ENCODE results near the gene NNT.
"Not testable (repeated sequence)": the region's sequence is repeated elsewhere in the genome, so short reads cannot be mapped to it uniquely, and the experiment has no call there.

NNT gene

GRCh38 chr5:43664501-43665040, 61.6 kb downstream of the NNT start:
- TF ChIP-seq EZH2phosphoT487 (IDR thresholded peaks at IDR 0.05; ENCODE audit: borderline replicate concordance): no peak
- TF ChIP-seq CTCF (conservative IDR thresholded peaks at IDR 0.05; ENCODE audit: low read length): no peak
- peaks cover 44% of the 10 kb centered on the region for H3K36me3 ChIP-seq (ENCODE audit: insufficient read depth, low read length)
- no peak overlapping the region for H3K4me2 ChIP-seq (ENCODE audit: low read depth, low read length, poor library complexity, severe bottlenecking)
- H4K20me1 ChIP-seq (ENCODE audit: insufficient read depth, low read length, poor library complexity, severe bottlenecking): no peaks in the 10 kb centered on the region
- H3K9ac ChIP-seq (ENCODE audit: low read depth, low read length, poor library complexity, severe bottlenecking): no peak overlapping the region
- H2AFZ ChIP-seq (ENCODE audit: low read length): no peak overlapping the region
- no peaks in the 10 kb centered on the region for H3K9me2 ChIP-seq (replicated peaks; ENCODE audit: low read depth, low read length)
- no peak overlapping the region for H3K4me3 ChIP-seq (ENCODE audit: low read length, poor library complexity, severe bottlenecking)
- no peaks in the 10 kb centered on the region for H3F3A ChIP-seq (ENCODE audit: low read depth)
- no peaks in the 10 kb centered on the region for H3K9me3 ChIP-seq (ENCODE audit: insufficient read depth, low read depth, low read length)
- H3K79me2 ChIP-seq (ENCODE audit: insufficient read depth, low read length): no peaks in the 10 kb centered on the region
- H3K4me1 ChIP-seq (ENCODE audit: insufficient read depth, low read length, poor library complexity, severe bottlenecking): no peaks in the 10 kb centered on the region
- no peaks in the 10 kb centered on the region for H3K27me3 ChIP-seq (ENCODE audit: insufficient read depth, low read length, poor library complexity, severe bottlenecking)

GRCh38 chr5:43665749-43666148, 62.8 kb downstream of the NNT start:
- H3K4me3 ChIP-seq (ENCODE audit: low read length, poor library complexity, severe bottlenecking); H3K27me3 ChIP-seq (ENCODE audit: insufficient read depth, low read length, poor library complexity, severe bottlenecking); H3K9ac ChIP-seq (ENCODE audit: low read depth, low read length, poor library complexity, severe bottlenecking); H3F3A ChIP-seq (ENCODE audit: low read depth); H4K20me1 ChIP-seq (ENCODE audit: insufficient read depth, low read length, poor library complexity, severe bottlenecking); H3K9me3 ChIP-seq (ENCODE audit: insufficient read depth, low read depth, low read length); H3K79me2 ChIP-seq (ENCODE audit: insufficient read depth, low read length); H3K9me2 ChIP-seq (replicated peaks; ENCODE audit: low read depth, low read length); H2AFZ ChIP-seq (ENCODE audit: low read length); H3K4me2 ChIP-seq (ENCODE audit: low read depth, low read length, poor library complexity, severe bottlenecking); H3K4me1 ChIP-seq (ENCODE audit: insufficient read depth, low read length, poor library complexity, severe bottlenecking): not testable (repeated sequence)
- H3K36me3 ChIP-seq (ENCODE audit: insufficient read depth, low read length): peaks cover 32% of the 10 kb centered on the region; the same call in 1 of the 2 replicates

- not testable (repeated sequence) for H3K9ac ChIP-seq (ENCODE audit: low read depth, low read length, poor library complexity, severe bottlenecking); H3K9me3 ChIP-seq (ENCODE audit: insufficient read depth, low read depth, low read length); H3K4me2 ChIP-seq (ENCODE audit: low read depth, low read length, poor library complexity, severe bottlenecking); H3F3A ChIP-seq (ENCODE audit: low read depth); H3K9me2 ChIP-seq (replicated peaks; ENCODE audit: low read depth, low read length); H3K4me1 ChIP-seq (ENCODE audit: insufficient read depth, low read length, poor library complexity, severe bottlenecking); H3K27me3 ChIP-seq (ENCODE audit: insufficient read depth, low read length, poor library complexity, severe bottlenecking); H3K79me2 ChIP-seq (ENCODE audit: insufficient read depth, low read length); H4K20me1 ChIP-seq (ENCODE audit: insufficient read depth, low read length, poor library complexity, severe bottlenecking); H2AFZ ChIP-seq (ENCODE audit: low read length); H3K4me3 ChIP-seq (ENCODE audit: low read length, poor library complexity, severe bottlenecking)
- peaks cover 29% of the 10 kb centered on the region; the same call in 1 of the 2 replicates for H3K36me3 ChIP-seq (ENCODE audit: insufficient read depth, low read length)
Observed at GRCh38 chr5:43666728-43667127, 63.7 kb downstream of the NNT start.

GRCh38 chr5:43667379-43667778, 64.4 kb downstream of the NNT start:
- not testable (repeated sequence) for H2AFZ ChIP-seq (ENCODE audit: low read length); H3K79me2 ChIP-seq (ENCODE audit: insufficient read depth, low read length); H3K4me3 ChIP-seq (ENCODE audit: low read length, poor library complexity, severe bottlenecking); H3K4me2 ChIP-seq (ENCODE audit: low read depth, low read length, poor library complexity, severe bottlenecking); H3K9me3 ChIP-seq (ENCODE audit: insufficient read depth, low read depth, low read length); H3F3A ChIP-seq (ENCODE audit: low read depth); H3K9me2 ChIP-seq (replicated peaks; ENCODE audit: low read depth, low read length); H3K9ac ChIP-seq (ENCODE audit: low read depth, low read length, poor library complexity, severe bottlenecking); H3K4me1 ChIP-seq (ENCODE audit: insufficient read depth, low read length, poor library complexity, severe bottlenecking); H3K27me3 ChIP-seq (ENCODE audit: insufficient read depth, low read length, poor library complexity, severe bottlenecking); H4K20me1 ChIP-seq (ENCODE audit: insufficient read depth, low read length, poor library complexity, severe bottlenecking)
- H3K36me3 ChIP-seq (ENCODE audit: insufficient read depth, low read length): peaks cover 29% of the 10 kb centered on the region; the same call in 1 of the 2 replicates

All from Loucy (cell line).